SK-N-MC (cell line): ENCODE data around the gene CGB3.
"Not testable (repeated sequence)": the region's sequence is repeated elsewhere in the genome, so short reads cannot be mapped to it uniquely, and the experiment has no call there.

Experiments
- EZH2 ChIP-seq: fragments of 200-600 bp; sonication (generic); IDR thresholded peaks from one replicate; pipeline ENCODE4 v1.6.1; 2017; ENCODE audit warnings: antibody characterized with exemption
- FOXP2 ChIP-seq: optimal IDR thresholded peaks from 2 replicates; pipeline ENCODE3; 2011; ENCODE audit warnings: mild to moderate bottlenecking, moderate library complexity; ENCODE audit not compliant: insufficient read depth; ENCODE audit errors: extremely low read length, control extremely low read depth
- POLR2AphosphoS5 ChIP-seq: IDR thresholded peaks from 2 replicates; pipeline ENCODE4 v1.6.1; 2012; ENCODE audit warnings: mild to moderate bottlenecking, low read depth, low read length, borderline replicate concordance

DNA sequence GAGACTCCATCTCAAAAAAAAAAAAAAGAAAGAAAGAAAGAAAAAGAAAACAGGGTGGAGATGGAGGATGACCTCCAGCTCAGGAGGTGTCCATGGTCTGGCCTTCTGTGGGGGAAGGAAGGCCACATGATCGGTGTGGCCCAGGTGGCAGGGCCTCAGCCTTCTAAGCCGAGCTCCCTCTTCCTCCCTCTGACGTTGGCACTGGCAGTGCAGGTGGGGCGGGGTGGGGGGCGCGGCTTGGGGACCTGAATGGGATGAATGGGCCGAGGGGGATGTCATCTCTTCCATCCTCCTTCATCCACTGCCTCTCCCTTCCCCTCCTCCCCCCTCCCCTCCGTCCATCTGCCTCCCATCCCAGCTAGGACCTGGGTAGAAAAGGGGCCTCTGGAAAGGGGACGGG is 15.6 kb upstream of the CGB3 start:
- TF ChIP-seq POLR2AphosphoS5, EZH2, FOXP2: not testable (repeated sequence)
